Suprapubic skin (tissue), 4 donors: ENCODE measurements around the gene DGKE.

Source experiments
- CTCF ChIP-seq, 2 donors: fragments of 200-600 bp in 1 of 2; fragments of 450-650 bp in 1 of 2; sonication (generic) in 1 of 2; IDR thresholded peaks; one replicate each; pipeline ENCODE4 v1.5.1; 2016 to 2019; ENCODE audit warnings: antibody characterized with exemption in 2 of 2, mild to moderate bottlenecking in 1 of 2, moderate library complexity in 1 of 2
- EP300 ChIP-seq: sonication (generic); formaldehyde crosslinking; IDR thresholded peaks from one replicate; pipeline ENCODE4 v1.6.1; 2017; ENCODE audit warnings: antibody characterized with exemption
- POLR2AphosphoS5 ChIP-seq, 3 donors: sonication (generic); formaldehyde crosslinking; IDR thresholded peaks; one replicate each; pipeline ENCODE4 v1.6.1; 2017; ENCODE audit warnings: antibody characterized with exemption in 3 of 3

- TF ChIP-seq EP300 (no peak), CTCF (IDR thresholded peaks at IDR 0.05) (no peak), POLR2AphosphoS5 (IDR thresholded peaks at IDR 0.05) (no peak)
These were observed 23.6 kb upstream of the DGKE start for GRCh38 chr17:56810343-56810742.
